Keratinocyte (primary cell): ENCODE measurements around the gene NCK2. TPM values are rescaled to one million over a fixed set of nuclear protein-coding genes. Genes with fewer than 3 reads are reported as not detected.

Experiments
- DNase-seq: peaks from one replicate; pipeline ENCODE4 v3.0.0-alpha.2; 2011; ENCODE audit warnings: low read depth, missing footprints, low spot score
- FAIRE-seq: peaks from 2 replicates; lab custom pipeline; 2011; peaks lifted over from hg19 to GRCh38; lab: Jason Lieb, UNC
- H2AFZ ChIP-seq: 2 replicates; pipeline ENCODE4 v1.6.0; 2012; ENCODE audit warnings: low read length, control low read depth, inconsistent platforms; ENCODE audit not compliant: control insufficient read depth
- H3K27ac ChIP-seq: 2 replicates; pipeline ENCODE4 v1.5.1; 2011; ENCODE audit warnings: low read length; ENCODE audit not compliant: control insufficient read depth, insufficient read depth
- H3K27me3 ChIP-seq: 3 replicates; pipeline ENCODE4 v1.6.0; 2011; ENCODE audit warnings: low read length; ENCODE audit not compliant: control insufficient read depth, insufficient read depth; ENCODE audit errors: extremely low read depth
- H3K36me3 ChIP-seq, 2 experiments: 2 replicates in 1 of 2; 3 replicates in 1 of 2; pipeline ENCODE4 v1.5.1; 2011; ENCODE audit warnings: low read length in 2 of 2, mild to moderate bottlenecking in 1 of 2; ENCODE audit not compliant: control insufficient read depth in 2 of 2, insufficient read depth in 2 of 2; ENCODE audit errors: extremely low read depth in 1 of 2
- H3K4me1 ChIP-seq: 3 replicates; pipeline ENCODE4 v1.5.1; 2011; ENCODE audit warnings: low read length; ENCODE audit not compliant: control insufficient read depth, insufficient read depth; ENCODE audit errors: extremely low read depth
- H3K4me2 ChIP-seq: 3 replicates; pipeline ENCODE4 v1.6.0; 2011; ENCODE audit warnings: low read depth, low read length; ENCODE audit not compliant: control insufficient read depth, insufficient read depth; ENCODE audit errors: extremely low read depth
- H3K4me3 ChIP-seq, 3 experiments: fragments of 200-600 bp in 1 of 3; sonication (generic) in 1 of 3; 2 replicates in 2 of 3; 3 replicates in 1 of 3; pipeline ENCODE4 v1.5.1; 2011 to 2016; ENCODE audit warnings: low read length in 3 of 3, mild to moderate bottlenecking in 3 of 3, control low read depth in 2 of 3, inconsistent platforms in 1 of 3, low read depth in 1 of 3, mixed read lengths in 1 of 3, mixed run types in 1 of 3, moderate library complexity in 1 of 3; ENCODE audit not compliant: control insufficient read depth in 2 of 3, insufficient read depth in 2 of 3; ENCODE audit errors: extremely low read depth in 1 of 3
- H3K79me2 ChIP-seq: 2 replicates; pipeline ENCODE4 v1.6.0; 2012; ENCODE audit warnings: low read length; ENCODE audit not compliant: control insufficient read depth, insufficient read depth
- H3K9ac ChIP-seq: 3 replicates; pipeline ENCODE4 v1.6.0; 2011; ENCODE audit warnings: low read length; ENCODE audit not compliant: control insufficient read depth, insufficient read depth; ENCODE audit errors: extremely low read depth
- H3K9me1 ChIP-seq: 3 replicates; pipeline ENCODE4 v1.6.0; 2011; ENCODE audit warnings: low read length; ENCODE audit not compliant: control insufficient read depth, insufficient read depth; ENCODE audit errors: extremely low read depth
- H3K9me3 ChIP-seq: 2 replicates; pipeline ENCODE4 v1.5.1; 2012; ENCODE audit warnings: low read depth, low read length; ENCODE audit not compliant: control insufficient read depth
- H4K20me1 ChIP-seq: 3 replicates; pipeline ENCODE4 v1.6.0; 2011; ENCODE audit warnings: low read length; ENCODE audit not compliant: control insufficient read depth, insufficient read depth; ENCODE audit errors: extremely low read depth
- CTCF ChIP-seq, 3 experiments: IDR thresholded peaks in 1 of 3; conservative IDR thresholded peaks in 1 of 3; optimal IDR thresholded peaks in 1 of 3; 2 replicates in 2 of 3; 3 replicates in 1 of 3; pipeline versions ENCODE3 to v1.5.1; 2011; ENCODE audit warnings: low read length in 3 of 3, mild to moderate bottlenecking in 3 of 3, moderate library complexity in 2 of 3, control low read depth in 1 of 3, inconsistent platforms in 1 of 3; ENCODE audit not compliant: insufficient read depth in 2 of 3; ENCODE audit errors: extremely low read depth in 1 of 3
- EZH2 ChIP-seq: IDR thresholded peaks from one replicate; pipeline ENCODE4 v1.6.1; 2012; ENCODE audit warnings: inconsistent platforms, mild to moderate bottlenecking, low read length, moderate library complexity
- dilution Hi-C: fragments of 300-500 bp; cut with MboI; formaldehyde crosslinking; loops from one replicate; pipeline ENCODE4 v1.7.0; 2020; ENCODE audit warnings: low sequenced_read_pairs; ENCODE audit not compliant: extremely low pct_ligation_motif_present
- polyA plus RNA-seq, 5 experiments: library from polyadenylated mRNA; depleted of rRNA in 3 of 5; stranded (reverse) in 3 of 5; stranded (forward) in 1 of 5; unstranded in 1 of 5; fragments of >200 nt; gene quantifications; 1 replicate in 1 of 5; 2 replicates in 3 of 5; 3 replicates in 1 of 5; pipeline versions ENCODE4 v1.2.1 to v1.2.3, GENCODE V29; 2011 to 2012; ENCODE audit warnings: missing spikeins in 2 of 5, low read depth in 1 of 5, low replicate concordance in 1 of 5

The NCK2 gene
- polyA plus RNA-seq, 1 donor (not counting 4 experiments of a cell fraction or from before 2014, with no cell fraction given): 31.4 TPM

GRCh38 chr2:105843476-105844374 lies 99.0 kb downstream of the NCK2 start:
- dilution Hi-C loops: no loop called here
- Histone ChIP-seq H3K9me1 (peaks cover 6% of the 10 kb centered on the region), H3K36me3 (no peaks in the 10 kb centered on the region), H3K27me3 (no peaks in the 10 kb centered on the region), H2AFZ (no peak overlapping the region), H3K79me2 (peaks cover 44% of the 10 kb centered on the region), H4K20me1 (no peaks in the 10 kb centered on the region), H3K4me2 (no peak overlapping the region), H3K4me1 (peaks cover 36% of the 10 kb centered on the region), H3K9me3 (no peaks in the 10 kb centered on the region), H3K9ac (no peak overlapping the region), H3K4me3 (no peak overlapping the region), H3K27ac (no peak overlapping the region)
- DNase-seq (no peak), FAIRE-seq (no peak)
- TF ChIP-seq CTCF (optimal IDR thresholded peaks at IDR 0.05 in 1 of 3, IDR thresholded peaks at IDR 0.05 in 1 of 3, conservative IDR thresholded peaks at IDR 0.05 in 1 of 3; ENCODE audit: extremely low read depth in 1 of 3, insufficient read depth in 2 of 3, low read length in 3 of 3) (no peak), EZH2 (no peak)

DNA sequence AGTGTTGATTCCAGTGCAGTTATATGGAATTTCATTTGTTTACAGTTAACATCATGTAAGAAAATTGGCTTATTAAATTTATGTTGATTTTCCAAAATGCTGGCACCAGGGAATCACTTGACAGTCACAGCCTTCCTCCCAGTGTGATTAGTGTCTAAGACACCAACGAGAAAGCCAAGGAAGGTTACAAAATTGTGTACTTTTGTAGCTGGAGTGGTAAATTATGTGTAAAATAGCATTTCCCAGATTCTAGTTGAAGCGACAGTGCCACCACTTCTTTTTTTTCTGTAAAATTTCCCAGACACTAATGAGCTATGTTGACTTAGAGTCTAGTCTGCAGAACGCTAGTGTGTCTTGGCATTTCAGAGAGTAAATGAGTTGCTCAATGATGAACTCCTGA lies 101.3 kb downstream of the NCK2 start:
- Histone ChIP-seq H3K4me1 (peaks cover 16% of the 10 kb centered on the region), H2AFZ (no peak overlapping the region), H3K4me2 (no peak overlapping the region), H3K4me3 (no peak overlapping the region), H3K27me3 (no peaks in the 10 kb centered on the region), H3K9ac (no peak overlapping the region), H4K20me1 (no peaks in the 10 kb centered on the region), H3K9me3 (no peaks in the 10 kb centered on the region), H3K9me1 (peaks cover 2% of the 10 kb centered on the region), H3K79me2 (peaks cover 42% of the 10 kb centered on the region), H3K27ac (no peak overlapping the region), H3K36me3 (no peaks in the 10 kb centered on the region)
- no peak for DNase-seq
- no peak for FAIRE-seq
- no peak for TF ChIP-seq EZH2
- TF ChIP-seq CTCF (optimal IDR thresholded peaks at IDR 0.05 in 1 of 3, IDR thresholded peaks at IDR 0.05 in 1 of 3, conservative IDR thresholded peaks at IDR 0.05 in 1 of 3; ENCODE audit: extremely low read depth in 1 of 3, insufficient read depth in 2 of 3, low read length in 3 of 3): no peak
- dilution Hi-C loops: no loop called here
